Loucy (cell line): ENCODE measurements around the gene ZBTB37.
A peak's percentile ranks its signal among the peaks of the same experiment; 100 is the strongest.

ENCODE experiments used
- H2AFZ ChIP-seq: fragments of 200-600 bp; sonication (generic); 2 replicates; pipeline ENCODE4 v1.6.0; 2016; ENCODE audit warnings: antibody characterized with exemption, mild to moderate bottlenecking, low read length, moderate library complexity
- H3F3A ChIP-seq: fragments of 200-600 bp; 2 replicates; pipeline ENCODE4 v1.6.0; 2016; ENCODE audit warnings: antibody characterized with exemption, low read depth, mild to moderate bottlenecking
- H3K27me3 ChIP-seq: fragments of 200-600 bp; sonication (generic); 2 replicates; pipeline ENCODE4 v1.6.1; 2014; ENCODE audit warnings: low read length, mild to moderate bottlenecking; ENCODE audit not compliant: insufficient read depth, poor library complexity, severe bottlenecking
- H3K36me3 ChIP-seq: fragments of 200-600 bp; sonication (generic); 2 replicates; pipeline ENCODE4 v1.6.1; 2016; ENCODE audit warnings: low read length; ENCODE audit not compliant: insufficient read depth
- H3K4me1 ChIP-seq: fragments of 200-600 bp; sonication (generic); 2 replicates; pipeline ENCODE4 v1.5.1; 2014; ENCODE audit warnings: low read length, mild to moderate bottlenecking; ENCODE audit not compliant: insufficient read depth, poor library complexity, severe bottlenecking
- H3K4me2 ChIP-seq: fragments of 200-600 bp; sonication (generic); 2 replicates; pipeline ENCODE4 v1.6.0; 2014; ENCODE audit warnings: antibody characterized with exemption, low read length, low read depth, mild to moderate bottlenecking; ENCODE audit not compliant: poor library complexity, severe bottlenecking
- H3K4me3 ChIP-seq: fragments of 200-600 bp; sonication (generic); 2 replicates; pipeline ENCODE4 v1.5.1; 2014; ENCODE audit warnings: low read length, mild to moderate bottlenecking, mixed read lengths; ENCODE audit not compliant: poor library complexity, severe bottlenecking
- H3K79me2 ChIP-seq: fragments of 200-600 bp; sonication (generic); 2 replicates; pipeline ENCODE4 v1.6.1; 2014; ENCODE audit warnings: low read length; ENCODE audit not compliant: insufficient read depth
- H3K9ac ChIP-seq: fragments of 200-600 bp; sonication (generic); 2 replicates; pipeline ENCODE4 v1.6.0; 2014; ENCODE audit warnings: mild to moderate bottlenecking, low read depth, low read length, moderate library complexity; ENCODE audit not compliant: poor library complexity, severe bottlenecking
- H3K9me2 ChIP-seq: fragments of 200-600 bp; sonication (generic); replicated peaks from 2 replicates; pipeline ENCODE4 v1.6.1; 2016; ENCODE audit warnings: low read depth, low read length, mixed read lengths
- H3K9me3 ChIP-seq: fragments of 200-600 bp; sonication (generic); 2 replicates; pipeline ENCODE4 v1.6.1; 2014; ENCODE audit warnings: mild to moderate bottlenecking, antibody characterized with exemption, low read length, low read depth; ENCODE audit not compliant: insufficient read depth
- H4K20me1 ChIP-seq: fragments of 200-600 bp; sonication (generic); 2 replicates; pipeline ENCODE4 v1.6.0; 2014; ENCODE audit warnings: antibody characterized with exemption, low read length, mild to moderate bottlenecking; ENCODE audit not compliant: insufficient read depth, poor library complexity, severe bottlenecking
- EZH2phosphoT487 ChIP-seq: fragments of 200-600 bp; IDR thresholded peaks from 2 replicates; pipeline ENCODE4 v1.6.1; 2018; ENCODE audit warnings: antibody characterized with exemption, mild to moderate bottlenecking, moderate library complexity, borderline replicate concordance
- TF ChIP-seq, protein P1 (sequence below): fragments of 200-600 bp; sonication (generic); conservative IDR thresholded peaks from 2 replicates; pipeline ENCODE4 v1.5.1; 2014; ENCODE audit warnings: mild to moderate bottlenecking, antibody characterized with exemption, low read length

Gene ZBTB37

GRCh38 chr1:173913111-173913510 is 44.9 kb downstream of the ZBTB37 start:
- no peak overlapping the region for H3K9ac ChIP-seq
- H3K36me3 ChIP-seq: no peaks in the 10 kb centered on the region
- H3K4me2 ChIP-seq: no peak overlapping the region
- H2AFZ ChIP-seq: no peak overlapping the region
- no peaks in the 10 kb centered on the region for H3K4me1 ChIP-seq
- no peaks in the 10 kb centered on the region for H4K20me1 ChIP-seq
- no peaks in the 10 kb centered on the region for H3K79me2 ChIP-seq
- H3K27me3 ChIP-seq: no peaks in the 10 kb centered on the region
- H3K9me2 ChIP-seq: no peaks in the 10 kb centered on the region
- H3F3A ChIP-seq: no peaks in the 10 kb centered on the region
- H3K4me3 ChIP-seq: no peak overlapping the region
- H3K9me3 ChIP-seq: no peaks in the 10 kb centered on the region
- TF ChIP-seq EZH2phosphoT487: no peak
- TF ChIP-seq, protein P1, sequence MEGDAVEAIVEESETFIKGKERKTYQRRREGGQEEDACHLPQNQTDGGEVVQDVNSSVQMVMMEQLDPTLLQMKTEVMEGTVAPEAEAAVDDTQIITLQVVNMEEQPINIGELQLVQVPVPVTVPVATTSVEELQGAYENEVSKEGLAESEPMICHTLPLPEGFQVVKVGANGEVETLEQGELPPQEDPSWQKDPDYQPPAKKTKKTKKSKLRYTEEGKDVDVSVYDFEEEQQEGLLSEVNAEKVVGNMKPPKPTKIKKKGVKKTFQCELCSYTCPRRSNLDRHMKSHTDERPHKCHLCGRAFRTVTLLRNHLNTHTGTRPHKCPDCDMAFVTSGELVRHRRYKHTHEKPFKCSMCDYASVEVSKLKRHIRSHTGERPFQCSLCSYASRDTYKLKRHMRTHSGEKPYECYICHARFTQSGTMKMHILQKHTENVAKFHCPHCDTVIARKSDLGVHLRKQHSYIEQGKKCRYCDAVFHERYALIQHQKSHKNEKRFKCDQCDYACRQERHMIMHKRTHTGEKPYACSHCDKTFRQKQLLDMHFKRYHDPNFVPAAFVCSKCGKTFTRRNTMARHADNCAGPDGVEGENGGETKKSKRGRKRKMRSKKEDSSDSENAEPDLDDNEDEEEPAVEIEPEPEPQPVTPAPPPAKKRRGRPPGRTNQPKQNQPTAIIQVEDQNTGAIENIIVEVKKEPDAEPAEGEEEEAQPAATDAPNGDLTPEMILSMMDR: no peak

DNA sequence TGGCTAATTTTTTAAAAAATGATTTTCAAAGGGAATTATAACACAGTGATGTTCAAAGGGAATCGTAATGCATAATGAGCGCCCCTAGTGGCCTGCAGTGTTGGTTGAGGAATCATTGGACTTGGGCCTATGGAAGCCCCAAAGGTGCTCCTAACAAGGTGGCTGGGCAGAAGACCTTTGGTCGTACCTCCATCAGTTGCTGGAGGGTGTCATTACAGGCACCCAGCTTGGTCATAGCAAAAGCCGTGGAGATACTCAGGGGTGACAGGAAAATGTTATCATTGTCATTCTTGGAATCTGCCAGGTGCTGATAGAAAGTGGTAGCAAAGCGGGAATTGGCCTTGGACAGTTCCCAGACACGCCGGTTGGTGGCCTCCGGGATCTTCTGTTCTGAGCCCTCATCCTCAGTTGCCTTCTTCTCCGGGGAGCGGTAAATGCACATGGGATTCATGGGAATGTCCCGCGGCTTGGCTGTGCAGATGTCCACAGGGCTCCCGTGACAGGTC is 46.2 kb downstream of the ZBTB37 start:
- Histone ChIP-seq H3K4me1 (no peaks in the 10 kb centered on the region), H4K20me1 (no peaks in the 10 kb centered on the region), H3K9me3 (no peaks in the 10 kb centered on the region), H3K27me3 (no peaks in the 10 kb centered on the region), H3K79me2 (no peaks in the 10 kb centered on the region), H3K36me3 (no peaks in the 10 kb centered on the region), H3K4me2 (no peak overlapping the region), H3F3A (no peaks in the 10 kb centered on the region), H3K9me2 (no peaks in the 10 kb centered on the region), H2AFZ (no peak overlapping the region), H3K4me3 (no peak overlapping the region), H3K9ac (no peak overlapping the region)
- no peak for TF ChIP-seq EZH2phosphoT487
- TF ChIP-seq, protein P1: peak; percentile 89

DNA sequence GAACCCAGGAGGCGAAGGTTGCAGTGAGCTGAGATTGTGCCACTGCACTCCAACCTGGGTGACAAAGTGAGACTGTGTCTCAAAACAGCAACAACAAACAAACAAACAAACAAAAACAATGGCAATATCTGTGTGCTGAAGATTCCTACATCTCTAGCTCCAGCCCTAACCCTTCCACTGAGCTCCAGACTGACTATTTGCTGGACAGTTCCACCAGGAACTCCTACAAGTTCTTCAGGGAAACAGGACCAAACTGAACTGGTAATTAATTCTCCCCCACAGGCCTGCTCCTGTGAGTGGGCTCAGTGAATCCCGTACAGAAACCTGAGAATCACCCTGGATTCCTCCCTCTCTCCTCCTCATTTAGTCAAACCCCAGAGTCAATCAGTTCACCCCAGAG is 47.4 kb downstream of the ZBTB37 start:
- H3K27me3 ChIP-seq: no peaks in the 10 kb centered on the region
- no peak for TF ChIP-seq EZH2phosphoT487
- TF ChIP-seq, protein P1: no peak

More for the DNA sequence above, 47.4 kb downstream of the ZBTB37 start:
- Histone ChIP-seq H2AFZ (no peak overlapping the region), H3F3A (no peaks in the 10 kb centered on the region), H4K20me1 (no peaks in the 10 kb centered on the region), H3K9ac (no peak overlapping the region), H3K9me2 (no peaks in the 10 kb centered on the region), H3K79me2 (no peaks in the 10 kb centered on the region), H3K4me3 (no peak overlapping the region), H3K36me3 (no peaks in the 10 kb centered on the region), H3K4me1 (no peaks in the 10 kb centered on the region), H3K9me3 (no peaks in the 10 kb centered on the region), H3K4me2 (no peak overlapping the region)
